ENCODE measurements around the gene SMAD3.

DNA sequence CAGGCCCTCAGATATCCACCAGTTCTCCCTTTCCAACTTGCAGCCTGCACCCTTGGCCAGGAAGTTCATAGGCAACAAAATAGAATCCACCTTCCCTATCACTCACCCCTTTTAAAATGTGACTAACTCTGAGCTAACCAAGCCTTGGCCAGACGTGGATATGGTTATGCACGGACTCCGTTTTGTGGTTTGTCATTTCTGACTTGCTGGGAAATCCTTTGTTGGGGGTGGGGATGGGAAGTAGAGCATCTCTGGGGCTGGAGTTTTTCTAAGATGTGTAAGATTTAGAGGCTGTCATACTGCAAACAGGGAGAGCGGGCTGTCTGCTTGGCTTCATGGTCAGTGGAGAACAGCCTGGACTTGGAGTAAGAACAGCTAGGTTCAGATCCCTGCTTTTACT lies 62.6 kb downstream of the SMAD3 start:
- TF ChIP-seq, protein P1, sequence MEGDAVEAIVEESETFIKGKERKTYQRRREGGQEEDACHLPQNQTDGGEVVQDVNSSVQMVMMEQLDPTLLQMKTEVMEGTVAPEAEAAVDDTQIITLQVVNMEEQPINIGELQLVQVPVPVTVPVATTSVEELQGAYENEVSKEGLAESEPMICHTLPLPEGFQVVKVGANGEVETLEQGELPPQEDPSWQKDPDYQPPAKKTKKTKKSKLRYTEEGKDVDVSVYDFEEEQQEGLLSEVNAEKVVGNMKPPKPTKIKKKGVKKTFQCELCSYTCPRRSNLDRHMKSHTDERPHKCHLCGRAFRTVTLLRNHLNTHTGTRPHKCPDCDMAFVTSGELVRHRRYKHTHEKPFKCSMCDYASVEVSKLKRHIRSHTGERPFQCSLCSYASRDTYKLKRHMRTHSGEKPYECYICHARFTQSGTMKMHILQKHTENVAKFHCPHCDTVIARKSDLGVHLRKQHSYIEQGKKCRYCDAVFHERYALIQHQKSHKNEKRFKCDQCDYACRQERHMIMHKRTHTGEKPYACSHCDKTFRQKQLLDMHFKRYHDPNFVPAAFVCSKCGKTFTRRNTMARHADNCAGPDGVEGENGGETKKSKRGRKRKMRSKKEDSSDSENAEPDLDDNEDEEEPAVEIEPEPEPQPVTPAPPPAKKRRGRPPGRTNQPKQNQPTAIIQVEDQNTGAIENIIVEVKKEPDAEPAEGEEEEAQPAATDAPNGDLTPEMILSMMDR (IDR thresholded peaks at IDR 0.05), result no peak
- no peak for TF ChIP-seq EZH2 (IDR thresholded peaks at IDR 0.05; ENCODE audit: borderline replicate concordance, insufficient read depth, low read depth, low read length, poor library complexity, severe bottlenecking)
